OCI-LY1 (cell line): Measurements from ENCODE around the gene C10orf53.

Experiments
- CTCF ChIP-seq: fragments of 200-600 bp; sonication (generic), shearing (Covaris generic); IDR thresholded peaks from 2 replicates; pipeline ENCODE4 v1.5.1; 2017; ENCODE audit warnings: mild to moderate bottlenecking, antibody characterized with exemption, low read length, moderate library complexity, mixed read lengths
- EZH2 ChIP-seq: fragments of 200-600 bp; sonication (generic), shearing (Covaris generic); IDR thresholded peaks from 2 replicates; pipeline ENCODE4 v1.8.0; 2017; ENCODE audit warnings: borderline replicate concordance, mixed run types, mild to moderate bottlenecking, antibody characterized with exemption, low read length, moderate library complexity, mixed read lengths

- no peak for TF ChIP-seq CTCF
- no peak for TF ChIP-seq EZH2
Measured at GRCh38 chr10:49707585-49707984, 28.1 kb downstream of the C10orf53 start.
